Tibial nerve (tissue), 3 donors: ENCODE results near the gene USP50.

ENCODE experiments used
- POLR2A ChIP-seq, 2 donors: fragments of 450-650 bp; IDR thresholded peaks; one replicate each; pipeline ENCODE4 v1.6.1; 2017; ENCODE audit warnings: antibody characterized with exemption in 2 of 2, mild to moderate bottlenecking in 2 of 2, moderate library complexity in 2 of 2
- TF ChIP-seq, protein P1 (sequence below), 5 experiments: fragments of 200-600 bp in 3 of 5; fragments of 450-650 bp in 2 of 5; sonication (generic) in 3 of 5; IDR thresholded peaks; one replicate each; pipeline ENCODE4 v1.5.1; 2016 to 2019; ENCODE audit warnings: antibody characterized with exemption in 5 of 5, mild to moderate bottlenecking in 3 of 5, moderate library complexity in 2 of 5

DNA sequence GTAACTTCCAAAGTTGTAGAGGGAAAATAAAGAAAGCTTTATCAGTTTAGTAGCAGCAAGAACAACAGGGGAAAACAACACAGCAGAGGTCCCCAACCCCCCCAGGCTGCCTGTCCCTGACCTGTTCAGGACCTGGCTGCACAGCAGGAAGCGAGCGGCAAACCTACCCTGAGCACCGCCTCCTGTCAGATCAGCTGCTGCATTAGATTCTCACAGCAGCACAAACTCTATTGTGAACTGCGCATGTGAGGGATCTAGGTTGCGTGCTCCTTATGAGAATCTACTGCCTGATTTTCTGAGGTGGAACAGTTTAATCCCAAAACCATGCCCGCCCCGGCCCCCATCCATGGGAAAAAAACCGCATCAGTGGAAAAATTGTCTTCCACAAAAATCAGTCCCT is 40.3 kb downstream of the USP50 start:
- no peak for TF ChIP-seq POLR2A (IDR thresholded peaks at IDR 0.05)
- TF ChIP-seq, protein P1, sequence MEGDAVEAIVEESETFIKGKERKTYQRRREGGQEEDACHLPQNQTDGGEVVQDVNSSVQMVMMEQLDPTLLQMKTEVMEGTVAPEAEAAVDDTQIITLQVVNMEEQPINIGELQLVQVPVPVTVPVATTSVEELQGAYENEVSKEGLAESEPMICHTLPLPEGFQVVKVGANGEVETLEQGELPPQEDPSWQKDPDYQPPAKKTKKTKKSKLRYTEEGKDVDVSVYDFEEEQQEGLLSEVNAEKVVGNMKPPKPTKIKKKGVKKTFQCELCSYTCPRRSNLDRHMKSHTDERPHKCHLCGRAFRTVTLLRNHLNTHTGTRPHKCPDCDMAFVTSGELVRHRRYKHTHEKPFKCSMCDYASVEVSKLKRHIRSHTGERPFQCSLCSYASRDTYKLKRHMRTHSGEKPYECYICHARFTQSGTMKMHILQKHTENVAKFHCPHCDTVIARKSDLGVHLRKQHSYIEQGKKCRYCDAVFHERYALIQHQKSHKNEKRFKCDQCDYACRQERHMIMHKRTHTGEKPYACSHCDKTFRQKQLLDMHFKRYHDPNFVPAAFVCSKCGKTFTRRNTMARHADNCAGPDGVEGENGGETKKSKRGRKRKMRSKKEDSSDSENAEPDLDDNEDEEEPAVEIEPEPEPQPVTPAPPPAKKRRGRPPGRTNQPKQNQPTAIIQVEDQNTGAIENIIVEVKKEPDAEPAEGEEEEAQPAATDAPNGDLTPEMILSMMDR (IDR thresholded peaks at IDR 0.05): no peak
